Measurements from ENCODE around the gene SERTAD3. TPM values are rescaled to one million over a fixed set of nuclear protein-coding genes. Genes with fewer than 3 reads are reported as not detected.

The SERTAD3 gene
- polyA plus RNA-seq, 1 experiment, result 22.3 TPM

DNA sequence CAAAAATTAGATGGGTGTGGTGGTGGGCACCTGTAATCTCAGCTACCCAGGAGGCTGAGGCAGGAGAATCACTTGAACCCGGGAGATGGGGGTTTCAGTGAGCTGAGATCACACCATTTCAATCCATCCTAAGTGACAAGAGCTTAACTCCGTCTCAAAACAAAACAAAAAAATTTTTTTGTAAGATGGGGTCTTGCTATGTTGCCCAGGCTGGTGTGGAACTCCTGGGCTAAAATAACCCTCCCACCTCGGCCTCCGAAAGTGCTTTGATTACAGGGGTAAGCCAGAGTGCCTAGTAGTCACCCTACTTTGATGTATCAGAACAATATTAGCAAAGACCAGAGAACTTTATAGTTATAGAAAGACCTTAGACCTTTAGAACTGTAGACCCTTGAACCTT, 30.6 kb upstream of the SERTAD3 start:
- ChIA-PET POLR2A (no interaction called here), CTCF (no interaction called here)
- TF ChIP-seq, protein P1, sequence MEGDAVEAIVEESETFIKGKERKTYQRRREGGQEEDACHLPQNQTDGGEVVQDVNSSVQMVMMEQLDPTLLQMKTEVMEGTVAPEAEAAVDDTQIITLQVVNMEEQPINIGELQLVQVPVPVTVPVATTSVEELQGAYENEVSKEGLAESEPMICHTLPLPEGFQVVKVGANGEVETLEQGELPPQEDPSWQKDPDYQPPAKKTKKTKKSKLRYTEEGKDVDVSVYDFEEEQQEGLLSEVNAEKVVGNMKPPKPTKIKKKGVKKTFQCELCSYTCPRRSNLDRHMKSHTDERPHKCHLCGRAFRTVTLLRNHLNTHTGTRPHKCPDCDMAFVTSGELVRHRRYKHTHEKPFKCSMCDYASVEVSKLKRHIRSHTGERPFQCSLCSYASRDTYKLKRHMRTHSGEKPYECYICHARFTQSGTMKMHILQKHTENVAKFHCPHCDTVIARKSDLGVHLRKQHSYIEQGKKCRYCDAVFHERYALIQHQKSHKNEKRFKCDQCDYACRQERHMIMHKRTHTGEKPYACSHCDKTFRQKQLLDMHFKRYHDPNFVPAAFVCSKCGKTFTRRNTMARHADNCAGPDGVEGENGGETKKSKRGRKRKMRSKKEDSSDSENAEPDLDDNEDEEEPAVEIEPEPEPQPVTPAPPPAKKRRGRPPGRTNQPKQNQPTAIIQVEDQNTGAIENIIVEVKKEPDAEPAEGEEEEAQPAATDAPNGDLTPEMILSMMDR (IDR thresholded peaks at IDR 0.05; ENCODE audit: insufficient read depth, low read depth, low read length), result no peak

DNA sequence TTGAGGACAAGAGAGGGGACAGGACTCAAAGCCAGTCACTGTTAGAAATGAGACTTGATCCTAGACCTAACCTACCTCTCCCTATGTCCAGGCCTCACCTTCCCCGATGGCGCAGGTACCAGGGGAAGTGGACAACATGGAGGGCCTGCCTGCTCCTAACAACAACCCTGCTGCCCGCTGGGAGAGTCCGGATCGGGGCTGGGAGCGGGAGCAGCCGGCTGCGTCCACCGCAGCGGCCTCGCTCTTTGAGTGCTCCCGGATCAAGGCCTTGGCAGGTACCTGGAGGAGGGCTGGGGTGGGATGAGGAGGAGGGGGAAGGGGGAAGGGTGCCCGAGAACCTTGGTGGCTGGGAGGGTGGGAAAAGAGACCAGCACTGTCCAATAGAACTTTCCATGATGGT, 28.4 kb upstream of the SERTAD3 start:
- CTCF ChIA-PET, result no interaction called here
- POLR2A ChIA-PET, result no interaction called here
- no peak for DNase-seq (ENCODE audit: low read depth)
- no peak overlapping the region for H3K4me3 ChIP-seq (ENCODE audit: low read depth, low read length)
- TF ChIP-seq, protein P1 (IDR thresholded peaks at IDR 0.05; ENCODE audit: insufficient read depth, low read depth, low read length), result no peak
- H3K36me3 ChIP-seq (ENCODE audit: control insufficient read depth, insufficient read depth, low read length), result no peaks in the 10 kb centered on the region
- H3K27me3 ChIP-seq (ENCODE audit: control insufficient read depth, insufficient read depth, low read length), result no peaks in the 10 kb centered on the region

More for the DNA sequence above, 30.6 kb upstream of the SERTAD3 start:
- Histone ChIP-seq H3K27me3 (ENCODE audit: control insufficient read depth, insufficient read depth, low read length) (no peaks in the 10 kb centered on the region), H3K36me3 (ENCODE audit: control insufficient read depth, insufficient read depth, low read length) (no peaks in the 10 kb centered on the region), H3K4me3 (ENCODE audit: low read depth, low read length) (no peak overlapping the region)
- no peak for DNase-seq (ENCODE audit: low read depth)

DNA sequence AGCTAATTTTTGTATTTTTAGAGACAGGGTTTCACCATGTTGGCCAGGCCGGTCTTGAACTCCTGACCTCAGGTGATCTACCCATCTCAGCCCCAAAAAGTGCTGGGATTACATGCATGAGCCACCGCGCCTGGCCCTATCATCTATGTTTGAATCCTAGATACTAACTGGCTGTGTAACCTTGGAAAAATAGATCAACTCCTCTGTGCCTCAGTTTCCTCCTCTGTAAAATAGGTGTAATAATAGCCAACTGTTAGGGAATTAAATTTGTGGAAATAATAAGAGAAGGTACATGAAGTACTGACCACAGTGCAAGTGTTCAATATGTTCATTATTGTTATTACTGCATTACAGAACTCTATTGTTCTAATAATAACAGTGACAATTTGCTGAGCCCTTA, 27.0 kb upstream of the SERTAD3 start:
- CTCF ChIA-PET, result no interaction called here
- H3K36me3 ChIP-seq (ENCODE audit: control insufficient read depth, insufficient read depth, low read length), result no peaks in the 10 kb centered on the region
- no peak for DNase-seq (ENCODE audit: low read depth)
- H3K4me3 ChIP-seq (ENCODE audit: low read depth, low read length), result no peak overlapping the region
- TF ChIP-seq, protein P1 (IDR thresholded peaks at IDR 0.05; ENCODE audit: insufficient read depth, low read depth, low read length), result no peak
- POLR2A ChIA-PET, result no interaction called here
- H3K27me3 ChIP-seq (ENCODE audit: control insufficient read depth, insufficient read depth, low read length), result no peaks in the 10 kb centered on the region

DNA sequence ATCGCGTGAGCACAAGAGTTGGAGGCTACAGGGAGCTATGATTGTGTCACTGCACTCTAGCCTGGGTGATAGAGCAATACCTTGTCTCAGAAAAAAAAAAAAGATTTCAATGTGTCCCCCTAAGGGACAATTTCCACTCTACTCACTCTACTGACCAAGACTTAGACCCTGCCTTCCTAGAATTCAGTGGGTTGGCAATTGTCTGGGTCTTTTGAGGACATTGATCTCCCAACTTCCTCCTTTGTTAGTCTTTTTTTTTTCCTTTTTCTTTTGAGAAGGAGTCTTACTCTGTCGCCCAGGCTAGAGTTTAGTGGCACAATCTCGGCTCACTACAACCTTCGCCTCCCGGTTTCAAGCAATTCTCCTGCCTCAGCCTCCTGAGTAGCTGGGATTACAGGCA, 24.9 kb upstream of the SERTAD3 start:
- POLR2A ChIA-PET, result no interaction called here
- no peaks in the 10 kb centered on the region for H3K36me3 ChIP-seq (ENCODE audit: control insufficient read depth, insufficient read depth, low read length)
- no peak for DNase-seq (ENCODE audit: low read depth)
- H3K4me3 ChIP-seq (ENCODE audit: low read depth, low read length), result no peak overlapping the region
- CTCF ChIA-PET, result interaction anchor here (1.2 kb wide), 1 partner anchor 54 kb away, joined by 3 read pairs; no protein-coding TSS in a partner anchor
- TF ChIP-seq, protein P1 (IDR thresholded peaks at IDR 0.05; ENCODE audit: insufficient read depth, low read depth, low read length), result no peak
- no peaks in the 10 kb centered on the region for H3K27me3 ChIP-seq (ENCODE audit: control insufficient read depth, insufficient read depth, low read length)

DNA sequence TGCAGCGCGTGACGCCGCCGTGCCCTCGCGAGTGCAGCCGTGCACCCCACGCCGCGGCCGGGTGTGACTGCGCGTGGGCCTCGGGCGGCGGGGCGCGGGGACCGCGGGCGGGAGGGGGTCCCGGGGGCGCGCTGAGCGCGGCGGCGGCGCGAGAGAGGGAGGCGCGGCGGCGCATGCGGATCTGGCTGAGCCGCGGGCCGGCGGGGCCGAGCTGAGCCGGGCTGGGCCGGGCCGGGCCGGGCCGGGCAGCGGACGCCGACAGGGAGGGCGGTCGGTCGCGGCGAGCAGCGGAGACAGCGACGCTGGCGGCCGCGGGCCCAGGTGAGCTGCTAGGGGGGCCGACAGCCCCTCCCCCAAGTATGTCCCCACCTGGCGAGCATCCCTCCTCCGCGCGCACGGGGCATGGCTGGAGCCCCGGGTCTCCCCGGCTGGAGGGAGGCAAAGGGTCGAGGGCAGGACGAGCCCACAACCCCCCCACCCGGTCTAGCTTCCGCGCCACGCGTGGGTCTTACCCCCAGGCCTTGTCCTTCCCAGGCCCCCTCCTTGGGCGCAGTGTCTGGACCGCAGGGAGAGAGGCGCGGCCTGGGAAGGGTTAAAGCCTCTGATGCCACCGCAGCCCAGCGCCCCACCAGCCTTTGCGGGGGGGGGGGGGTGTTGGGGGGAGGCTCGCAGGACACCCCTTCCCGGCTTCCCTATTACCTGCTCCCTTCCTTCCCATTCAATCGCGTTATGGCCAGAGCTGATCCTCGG, 23.0 kb upstream of the SERTAD3 start, which contains the start of gene SPTBN4:
Gene SPTBN4 (plus strand): TSS at position 17 of the 750 bp plus-strand sequence. CDS start 5,621 bp downstream, outside the sequence.
- POLR2A ChIA-PET, result no interaction called here
- DNase-seq (ENCODE audit: low read depth), result no peak
- CTCF ChIA-PET, result interaction anchor here (0.8 kb wide), 1 partner anchor 74 kb away, joined by 3 read pairs; no protein-coding TSS in a partner anchor
- Histone ChIP-seq H3K4me3 (ENCODE audit: low read depth, low read length) (peak within 1 kb of the TSS; percentile 36), H3K27me3 (ENCODE audit: control insufficient read depth, insufficient read depth, low read length) (no peaks in the 10 kb centered on the region), H3K36me3 (ENCODE audit: control insufficient read depth, insufficient read depth, low read length) (no peaks in the 10 kb centered on the region)
- TF ChIP-seq, protein P1 (IDR thresholded peaks at IDR 0.05; ENCODE audit: insufficient read depth, low read depth, low read length), result no peak

Data from BJ (cell line).